GM19324 (cell line): Measurements from ENCODE around the gene NEDD8.
A peak's percentile ranks its signal among the peaks of the same experiment; 100 is the strongest.

Source experiments
- ATAC-seq: cut with Tn5 transposase; IDR thresholded peaks from one replicate; pipeline ENCODE4 v1.9.1; 2021; ENCODE audit warnings: mild to moderate bottlenecking, moderate library complexity; ENCODE audit not compliant: unreplicated experiment, low FRiP score

NEDD8 gene

DNA sequence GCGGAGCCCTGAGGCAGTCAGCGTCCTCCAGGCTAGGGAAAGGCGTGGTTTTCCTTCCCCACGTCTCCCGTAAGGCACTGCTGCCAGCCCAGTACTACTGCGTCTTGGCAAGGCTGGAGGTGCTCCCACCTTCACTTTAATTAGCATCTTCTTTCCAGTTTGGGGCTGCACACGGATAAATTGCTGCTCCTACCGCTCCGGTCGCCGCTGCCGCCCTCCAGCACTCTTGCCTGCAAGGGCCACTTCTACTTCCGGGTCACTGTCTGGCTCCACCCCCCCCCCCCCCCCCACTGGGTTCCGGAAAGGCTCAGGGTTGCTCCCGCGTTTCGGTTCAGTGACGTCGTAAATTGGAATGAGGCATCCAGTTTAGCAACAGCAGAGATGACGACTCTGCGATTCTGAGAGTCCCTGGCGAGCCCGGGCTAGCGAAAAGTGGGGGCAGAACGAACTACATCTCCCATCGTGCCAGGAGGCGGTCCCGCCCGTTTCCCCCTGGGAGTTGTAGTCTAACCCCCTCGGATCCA, at the start of gene NEDD8:
TSS of gene NEDD8 (minus strand) at position 247 of the 524 bp plus-strand sequence. CDS start at position 147, 100 bp downstream.
- peak; percentile 77 for ATAC-seq

GRCh38 chr14:24281636-24282035, 49.5 kb upstream of the NEDD8 start:
- ATAC-seq, result no peak

DNA sequence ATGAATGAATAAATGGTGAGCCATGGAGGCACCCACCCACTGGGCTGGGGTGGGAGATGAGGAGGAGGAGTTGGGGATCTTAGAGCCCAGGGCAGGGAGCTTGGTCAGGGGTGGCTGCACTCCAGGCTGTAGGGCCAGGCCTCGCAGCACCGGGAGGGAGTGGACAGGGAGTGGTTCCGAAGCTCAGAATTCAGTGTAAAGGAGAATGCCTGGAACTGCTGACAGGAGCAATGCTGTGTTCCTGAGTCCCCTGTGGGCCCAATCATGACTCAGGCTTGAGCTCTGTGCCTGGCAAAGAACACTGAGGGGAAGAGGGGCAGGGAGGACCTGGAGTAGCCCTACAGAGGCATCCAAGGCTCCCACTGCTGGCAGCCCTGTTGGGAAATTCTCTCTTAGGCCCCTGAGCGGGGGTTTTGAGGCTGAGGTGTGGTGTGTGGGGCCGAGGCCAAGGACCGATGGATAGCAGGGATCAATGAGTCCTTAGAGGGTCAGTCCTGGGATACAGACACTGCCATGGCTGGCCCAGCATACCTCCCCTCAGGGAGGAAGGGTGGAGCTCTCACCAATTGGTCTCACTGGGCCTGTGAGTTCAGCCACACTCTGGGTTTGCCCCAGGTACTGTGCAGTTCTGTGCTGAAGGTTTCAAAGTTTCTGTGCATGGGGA, 48.8 kb upstream of the NEDD8 start:
- no peak for ATAC-seq

GRCh38 chr14:24279301-24280186, 47.4 kb upstream of the NEDD8 start:
- no peak for ATAC-seq

DNA sequence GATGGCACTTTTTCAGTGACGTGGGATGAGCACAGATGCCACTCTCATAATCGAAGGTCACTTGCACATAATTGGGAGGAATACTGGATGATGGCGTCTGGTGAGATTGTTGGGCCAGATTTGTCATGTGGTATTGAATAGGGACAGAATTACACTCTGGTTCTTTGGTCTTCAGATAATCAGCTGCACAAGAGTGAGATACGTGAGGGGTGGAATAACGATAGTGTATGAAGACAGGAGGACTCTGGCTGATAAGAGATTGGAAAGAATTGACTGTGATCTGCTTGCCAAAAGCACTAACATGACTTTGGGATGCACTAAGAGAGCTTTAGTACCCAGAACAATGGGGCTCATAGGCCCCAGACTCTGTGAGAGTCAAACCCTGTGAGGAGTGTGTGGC, 46.3 kb upstream of the NEDD8 start:
- ATAC-seq, result no peak

DNA sequence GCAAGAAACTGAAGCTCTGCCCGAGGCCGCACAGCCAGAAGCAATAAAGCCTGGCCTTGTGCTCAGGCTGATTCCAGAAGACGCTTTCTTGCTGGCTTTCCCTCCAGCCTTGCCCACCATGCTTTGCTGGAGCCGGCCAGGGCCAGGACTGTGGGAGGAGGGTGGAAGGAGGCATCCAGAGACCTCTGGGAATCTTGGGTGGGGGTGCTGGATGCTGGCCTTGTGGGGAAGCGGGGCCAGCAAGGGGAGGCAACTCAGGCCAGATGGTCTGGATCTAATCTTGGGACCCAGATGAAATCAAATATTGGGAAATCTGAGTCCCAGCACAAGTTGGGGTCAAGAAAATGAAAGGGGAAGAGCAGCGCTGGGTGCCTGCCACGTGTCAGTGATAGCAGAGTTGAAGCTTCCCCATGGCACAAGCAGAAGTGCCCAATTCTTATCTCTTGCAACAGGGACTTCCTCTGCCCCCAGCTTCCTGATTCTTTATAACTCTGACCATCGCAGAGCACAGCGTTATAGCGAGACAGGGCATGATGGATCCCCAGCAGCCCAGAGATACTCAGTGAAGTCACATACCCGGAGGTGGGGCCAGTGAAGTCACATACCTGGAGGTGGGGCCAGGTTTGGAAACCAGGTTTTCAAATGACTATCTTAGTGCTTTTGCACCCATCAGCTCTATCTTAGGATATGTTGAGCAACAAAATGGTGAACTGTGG, 45.6 kb upstream of the NEDD8 start:
- no peak for ATAC-seq

- no peak for ATAC-seq
Measured at GRCh38 chr14:24277071-24277470, 44.9 kb upstream of the NEDD8 start.

DNA sequence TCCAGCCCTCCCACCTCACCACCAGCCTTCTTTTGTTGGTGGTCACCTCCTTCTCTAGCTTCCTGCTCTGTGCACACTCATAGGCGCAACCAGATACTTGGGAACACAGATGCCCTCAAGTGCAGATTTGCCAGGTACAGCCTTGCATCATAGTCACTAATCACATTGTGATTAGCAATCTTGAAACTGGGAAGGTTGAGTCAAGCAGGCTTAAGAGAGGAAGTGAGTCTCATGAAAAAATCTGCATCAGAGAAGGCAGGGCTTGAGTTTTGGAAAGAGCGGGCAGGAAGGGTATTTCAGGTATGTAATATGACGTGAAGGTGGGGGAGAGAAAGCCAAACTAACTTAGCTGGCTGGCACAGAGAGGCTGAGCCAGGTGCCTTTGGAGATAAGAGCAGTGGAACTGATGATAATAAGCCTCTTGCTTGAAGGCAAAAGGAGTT, 42.0 kb upstream of the NEDD8 start:
- no peak for ATAC-seq

DNA sequence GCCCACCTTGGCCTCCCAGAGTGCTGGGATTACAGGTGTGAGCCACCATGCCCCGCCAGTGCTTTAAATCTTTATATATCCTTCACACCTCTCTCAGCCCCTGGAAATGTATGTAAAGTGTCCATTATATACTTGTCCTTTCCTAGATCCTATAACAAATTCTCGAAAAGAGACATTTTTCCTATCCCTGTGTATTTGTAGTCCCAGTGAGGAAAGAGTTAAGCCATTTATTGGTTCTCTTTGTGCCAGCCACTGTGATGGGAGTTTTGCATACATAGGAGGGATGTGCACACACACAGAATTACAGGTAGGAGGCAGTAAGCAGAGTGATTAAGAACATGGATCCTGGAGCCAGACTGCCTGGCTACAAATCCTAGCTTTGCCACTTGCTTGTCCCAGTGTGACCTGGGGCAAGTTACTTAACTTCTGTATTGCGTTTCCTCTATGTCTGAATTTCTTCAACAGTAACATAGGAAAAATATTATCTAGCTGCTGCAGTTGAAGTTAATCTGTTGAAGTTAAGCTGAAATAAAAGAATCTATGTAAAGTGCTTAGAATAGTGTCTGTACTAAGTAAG, 41.3 kb upstream of the NEDD8 start:
- no peak for ATAC-seq

DNA sequence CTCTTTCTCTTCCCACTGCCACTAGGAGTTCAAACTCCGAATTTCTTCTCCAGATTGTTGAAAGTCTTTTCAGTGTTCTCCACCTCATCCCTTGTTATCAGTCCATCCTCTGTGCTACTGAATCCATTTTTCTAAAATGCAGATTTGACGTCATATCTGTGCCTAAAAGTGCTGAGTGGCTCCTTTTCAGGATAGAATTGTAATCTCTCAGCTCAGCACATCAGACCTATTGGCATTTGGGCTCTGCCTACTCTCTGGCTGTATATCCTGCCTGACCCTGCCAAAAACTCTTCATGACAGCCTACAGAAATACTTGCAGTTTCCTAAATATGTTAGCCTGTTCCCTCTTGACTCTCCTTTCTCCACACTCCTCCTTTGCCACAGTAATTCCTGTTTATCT, 40.3 kb upstream of the NEDD8 start:
- ATAC-seq, result no peak

GRCh38 chr14:24271834-24272263, 39.7 kb upstream of the NEDD8 start:
- ATAC-seq, result no peak

DNA sequence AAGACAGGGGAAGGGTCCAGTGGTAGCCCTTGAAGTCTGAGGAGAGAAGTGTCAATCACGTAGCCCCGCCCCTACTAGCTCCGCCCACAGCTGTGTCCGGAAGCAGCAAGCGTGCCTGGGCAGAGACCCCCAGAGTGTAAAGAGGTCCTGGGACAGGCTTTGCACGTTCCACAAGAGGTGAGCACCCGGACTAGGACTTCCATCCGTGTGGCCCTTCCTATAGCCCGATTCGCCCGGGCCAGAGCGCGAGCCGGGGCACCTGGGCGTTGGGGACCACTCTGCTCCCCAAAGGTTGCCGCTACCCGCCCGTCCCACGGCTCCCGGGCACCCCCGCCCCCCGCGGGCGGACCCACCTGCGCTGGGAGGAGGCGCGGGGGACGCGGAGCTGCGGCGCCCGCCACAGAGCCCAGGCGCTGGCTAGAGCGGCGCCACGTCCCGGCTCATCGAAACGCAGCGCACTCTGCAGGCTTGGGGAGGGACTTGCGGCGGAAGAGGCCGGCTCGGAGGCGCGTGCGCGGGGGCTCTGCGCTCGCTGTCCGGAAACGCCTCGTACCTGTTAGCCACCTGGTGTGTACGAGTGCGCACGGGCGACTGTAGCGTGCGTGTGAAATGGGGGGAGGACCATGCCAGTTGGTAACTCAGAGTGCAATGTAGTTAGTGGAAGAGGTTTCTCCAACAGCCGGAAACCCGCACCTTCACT, 39.1 kb upstream of the NEDD8 start, which contains the start of gene RABGGTA:
TSS of gene RABGGTA (minus strand) at position 464 of the 700 bp plus-strand sequence. CDS start 482 bp downstream, outside the sequence.
- peak; percentile 93 for ATAC-seq

GRCh38 chr14:24270537-24271133, 38.5 kb upstream of the NEDD8 start:
- ATAC-seq, result no peak

GRCh38 chr14:24269910-24270536, 37.9 kb upstream of the NEDD8 start:
- ATAC-seq, result no peak

- ATAC-seq, result no peak
Measured at GRCh38 chr14:24269368-24269767, 37.2 kb upstream of the NEDD8 start.

DNA sequence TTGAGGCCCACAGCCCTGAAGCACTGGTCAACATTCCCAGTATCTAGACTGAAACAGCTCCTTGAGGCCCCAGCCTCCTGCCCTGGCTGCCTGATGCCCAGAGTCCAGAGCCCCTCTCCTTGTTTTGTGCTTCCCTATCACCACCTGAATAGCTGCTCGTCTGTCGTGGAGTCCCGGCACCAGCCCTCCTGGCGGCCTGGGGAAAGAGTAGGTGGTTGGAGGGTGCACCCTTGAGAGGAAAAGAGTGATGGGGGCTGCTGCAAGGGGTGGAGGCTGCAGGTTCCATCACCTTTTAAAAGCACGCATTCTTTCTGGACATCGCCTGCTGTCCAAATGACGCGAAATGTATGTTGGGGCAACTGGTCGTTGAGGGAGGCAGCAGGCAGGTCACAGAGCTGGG, 36.1 kb upstream of the NEDD8 start:
- no peak for ATAC-seq

DNA sequence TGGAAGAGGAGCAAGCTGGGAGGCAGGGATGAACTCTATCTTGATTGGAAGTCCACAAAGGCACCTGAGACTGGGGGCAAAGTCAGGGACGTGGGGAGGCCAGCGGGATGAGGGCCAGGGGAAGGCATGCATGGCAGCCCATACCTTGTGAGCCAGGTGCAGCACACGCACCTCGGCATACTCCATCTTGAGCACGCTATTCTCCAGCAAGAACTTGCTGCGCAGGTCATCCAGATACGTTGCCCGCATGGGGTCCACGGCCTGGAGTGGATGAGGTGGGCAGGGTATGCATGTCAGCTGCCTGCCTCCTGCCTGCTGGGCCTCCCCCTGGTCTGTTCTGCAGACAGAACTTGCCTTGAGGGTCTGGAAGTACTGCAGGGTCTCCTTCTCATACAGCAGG, 35.3 kb upstream of the NEDD8 start:
- ATAC-seq, result no peak

- ATAC-seq, result no peak
Measured at GRCh38 chr14:24266344-24267244, 34.4 kb upstream of the NEDD8 start.
